ENCODE data around the gene DHRS7. TPM values are rescaled to one million over a fixed set of nuclear protein-coding genes. Genes with fewer than 3 reads are reported as not detected.
A peak's percentile ranks its signal among the peaks of the same experiment; 100 is the strongest.

Gene DHRS7
- 29.5 TPM for total RNA-seq
- long read RNA-seq, transcript DHRS7-209 (7 exons, 1,322 nt) = major isoform, 36 of 39 reads
- long read RNA-seq, partial matches to known transcripts = 1 of 39 reads
- long read RNA-seq, other reads (novel, unspliced or antisense) = 1 of 39 reads

- DNase-seq = peak; percentile 90
- Histone ChIP-seq H3K9me3 (replicated peaks) (no peaks in the 10 kb centered on the region), H3K4me1 (peaks cover 45% of the 10 kb centered on the region), H3K4me3 (peak within 1 kb of the TSS; percentile 97), H3K27ac (replicated peaks) (peak within 1 kb of the TSS; percentile 95), H3K36me3 (no peaks in the 10 kb centered on the region), H3K27me3 (ENCODE audit: low read depth) (no peaks in the 10 kb centered on the region)
- TF ChIP-seq CTCF (IDR thresholded peaks at IDR 0.05; ENCODE audit: borderline replicate concordance) = peak; percentile 67
- intact Hi-C loops (cut with micrococcal nuclease) = no loop called here
Measured at GRCh38 chr14:60164712-60165546, at the start of gene DHRS7. Gene DHRS7 (minus strand): TSS chr14:60165398. CDS start chr14:60165309, 89 bp downstream.

- H3K36me3 ChIP-seq = no peaks in the 10 kb centered on the region
- H3K4me1 ChIP-seq = peaks cover 22% of the 10 kb centered on the region
- TF ChIP-seq CTCF (IDR thresholded peaks at IDR 0.05; ENCODE audit: borderline replicate concordance) = no peak
- peak overlapping the region; percentile 48 for H3K27ac ChIP-seq (replicated peaks)
- H3K9me3 ChIP-seq (replicated peaks) = no peaks in the 10 kb centered on the region
- intact Hi-C loops (cut with micrococcal nuclease) = loop anchor here (10.0 kb wide), 1 partner anchor 110 kb away; no protein-coding TSS in a partner anchor
- DNase-seq = no peak
- no peak overlapping the region for H3K4me3 ChIP-seq
- H3K27me3 ChIP-seq (ENCODE audit: low read depth) = no peaks in the 10 kb centered on the region
Measured at GRCh38 chr14:60214415-60215126, 49.4 kb upstream of the DHRS7 start.

GRCh38 chr14:60214003-60214402 is 48.8 kb upstream of the DHRS7 start:
- Histone ChIP-seq H3K27ac (replicated peaks) (no peak overlapping the region), H3K36me3 (no peaks in the 10 kb centered on the region), H3K4me1 (peaks cover 22% of the 10 kb centered on the region), H3K27me3 (ENCODE audit: low read depth) (no peaks in the 10 kb centered on the region), H3K9me3 (replicated peaks) (no peaks in the 10 kb centered on the region), H3K4me3 (no peak overlapping the region)
- no peak for TF ChIP-seq CTCF (IDR thresholded peaks at IDR 0.05; ENCODE audit: borderline replicate concordance)
- intact Hi-C loops (cut with micrococcal nuclease) = loop anchor here (10.0 kb wide), 1 partner anchor 111 kb away; no protein-coding TSS in a partner anchor
- no peak for DNase-seq

- H3K36me3 ChIP-seq = no peaks in the 10 kb centered on the region
- no peak for TF ChIP-seq CTCF (IDR thresholded peaks at IDR 0.05; ENCODE audit: borderline replicate concordance)
- H3K9me3 ChIP-seq (replicated peaks) = no peaks in the 10 kb centered on the region
- no peaks in the 10 kb centered on the region for H3K27me3 ChIP-seq (ENCODE audit: low read depth)
- DNase-seq = no peak
- intact Hi-C loops (cut with micrococcal nuclease) = loop anchor here (10.0 kb wide), 1 partner anchor 112 kb away; no protein-coding TSS in a partner anchor
- H3K4me3 ChIP-seq = no peak overlapping the region
- no peak overlapping the region for H3K27ac ChIP-seq (replicated peaks)
- H3K4me1 ChIP-seq = peaks cover 22% of the 10 kb centered on the region
Measured at GRCh38 chr14:60212503-60213371, 47.5 kb upstream of the DHRS7 start.

- Histone ChIP-seq H3K27ac (replicated peaks) (no peak overlapping the region), H3K4me1 (peaks cover 15% of the 10 kb centered on the region), H3K36me3 (no peaks in the 10 kb centered on the region), H3K27me3 (ENCODE audit: low read depth) (peaks cover 6% of the 10 kb centered on the region), H3K9me3 (replicated peaks) (no peaks in the 10 kb centered on the region), H3K4me3 (no peak overlapping the region)
- no peak for DNase-seq
- no peak for TF ChIP-seq CTCF (IDR thresholded peaks at IDR 0.05; ENCODE audit: borderline replicate concordance)
- intact Hi-C loops (cut with micrococcal nuclease) = loop anchor here (10.0 kb wide), 1 partner anchor 114 kb away; no protein-coding TSS in a partner anchor
Measured at GRCh38 chr14:60211153-60211552, 46.0 kb upstream of the DHRS7 start.

Measured in left ventricle myocardium inferior (tissue), 1 donor.